ENCODE measurements around the gene FAM83C. TPM values are rescaled to one million over a fixed set of nuclear protein-coding genes. Genes with fewer than 3 reads are reported as not detected.

The FAM83C gene
- total RNA-seq, 1 donor from 2014 or later, result not detected

DNA sequence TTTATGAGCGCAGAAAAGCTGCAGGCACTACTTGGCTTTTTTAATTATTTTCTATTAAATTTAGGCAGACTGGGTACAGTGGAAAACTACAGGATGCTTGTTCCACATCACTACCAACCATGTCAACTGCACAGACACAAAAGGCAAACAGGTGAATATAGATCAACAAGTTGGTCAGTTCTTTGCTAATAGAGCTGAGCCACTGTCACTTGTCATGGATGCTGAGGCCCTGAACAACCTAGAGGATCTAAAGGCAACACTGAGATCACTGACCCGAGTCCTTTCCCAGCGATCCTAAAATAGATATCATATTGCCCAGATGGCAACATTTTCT is 34.5 kb upstream of the FAM83C start:
- H3K4me1 ChIP-seq, result no peaks in the 10 kb centered on the region
- no peak overlapping the region for H3K4me2 ChIP-seq
- no peak for DNase-seq (ENCODE audit: low spot score)
- no peaks in the 10 kb centered on the region for H3K9me3 ChIP-seq (ENCODE audit: low read depth)
- no peaks in the 10 kb centered on the region for H3F3A ChIP-seq (ENCODE audit: low read depth)
- H4K20me1 ChIP-seq (ENCODE audit: low read depth), result no peaks in the 10 kb centered on the region
- H3K27me3 ChIP-seq, result no peaks in the 10 kb centered on the region
- Mint-ChIP-seq H3K27me3 (ENCODE audit: insufficient read depth, low read depth) (no peaks in the 10 kb centered on the region), H3K4me1 (peaks cover 12% of the 10 kb centered on the region), H3K36me3 (peaks cover 2% of the 10 kb centered on the region), H3K27ac (no peak overlapping the region), H3K9me3 (no peaks in the 10 kb centered on the region), H3K4me3 (no peak overlapping the region)
- H3K27ac ChIP-seq, result no peak overlapping the region
- H2AFZ ChIP-seq (replicated peaks), result no peak overlapping the region
- no peak overlapping the region for H3K9ac ChIP-seq
- H3K79me2 ChIP-seq (ENCODE audit: low read depth), result no peaks in the 10 kb centered on the region
- no peaks in the 10 kb centered on the region for H3K36me3 ChIP-seq
- TF ChIP-seq, protein P1, sequence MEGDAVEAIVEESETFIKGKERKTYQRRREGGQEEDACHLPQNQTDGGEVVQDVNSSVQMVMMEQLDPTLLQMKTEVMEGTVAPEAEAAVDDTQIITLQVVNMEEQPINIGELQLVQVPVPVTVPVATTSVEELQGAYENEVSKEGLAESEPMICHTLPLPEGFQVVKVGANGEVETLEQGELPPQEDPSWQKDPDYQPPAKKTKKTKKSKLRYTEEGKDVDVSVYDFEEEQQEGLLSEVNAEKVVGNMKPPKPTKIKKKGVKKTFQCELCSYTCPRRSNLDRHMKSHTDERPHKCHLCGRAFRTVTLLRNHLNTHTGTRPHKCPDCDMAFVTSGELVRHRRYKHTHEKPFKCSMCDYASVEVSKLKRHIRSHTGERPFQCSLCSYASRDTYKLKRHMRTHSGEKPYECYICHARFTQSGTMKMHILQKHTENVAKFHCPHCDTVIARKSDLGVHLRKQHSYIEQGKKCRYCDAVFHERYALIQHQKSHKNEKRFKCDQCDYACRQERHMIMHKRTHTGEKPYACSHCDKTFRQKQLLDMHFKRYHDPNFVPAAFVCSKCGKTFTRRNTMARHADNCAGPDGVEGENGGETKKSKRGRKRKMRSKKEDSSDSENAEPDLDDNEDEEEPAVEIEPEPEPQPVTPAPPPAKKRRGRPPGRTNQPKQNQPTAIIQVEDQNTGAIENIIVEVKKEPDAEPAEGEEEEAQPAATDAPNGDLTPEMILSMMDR (IDR thresholded peaks at IDR 0.05), result no peak
- no peak for TF ChIP-seq EZH2phosphoT487 (IDR thresholded peaks at IDR 0.05)
- no peak for TF ChIP-seq EZH2 (IDR thresholded peaks at IDR 0.05)
- H3K4me3 ChIP-seq, result no peak overlapping the region

DNA sequence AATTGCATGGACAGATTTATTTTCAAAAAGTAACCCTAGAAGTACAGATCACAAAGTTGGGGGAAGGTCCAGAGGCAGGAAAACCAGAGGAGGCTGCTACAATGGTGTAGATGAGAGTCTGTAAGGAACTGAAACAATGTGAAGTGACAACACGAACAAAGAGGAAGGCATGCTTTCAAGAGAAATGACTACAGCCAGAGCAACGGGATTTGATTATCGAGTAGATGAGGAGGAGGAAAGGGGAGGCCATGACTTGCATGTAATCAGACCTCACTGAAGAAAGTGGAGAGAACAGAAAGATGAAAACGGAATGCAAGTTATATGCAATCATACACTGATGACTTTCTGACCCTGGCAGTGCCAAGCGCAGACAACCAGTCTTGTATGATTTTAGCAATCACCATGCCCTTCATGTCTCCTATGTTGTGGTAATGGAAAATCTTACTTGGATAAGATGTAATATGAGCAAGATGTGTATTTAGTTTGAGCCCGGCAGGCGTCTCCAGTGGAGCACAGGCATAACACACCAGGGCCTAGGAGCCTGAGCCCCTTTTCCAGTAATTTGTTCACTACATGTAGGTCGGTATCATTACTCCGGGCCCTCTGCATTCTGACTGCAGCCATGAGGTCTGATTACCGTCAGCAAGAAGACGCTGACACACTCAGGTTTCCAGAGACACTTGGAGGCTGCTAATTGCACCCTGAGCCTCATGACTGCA is 34.0 kb upstream of the FAM83C start:
- no peak overlapping the region for H3K27ac Mint-ChIP-seq
- no peaks in the 10 kb centered on the region for H3K27me3 Mint-ChIP-seq (ENCODE audit: insufficient read depth, low read depth)
- no peak overlapping the region for H3K4me3 Mint-ChIP-seq
- H3K9ac ChIP-seq, result peak overlapping the region; percentile 18
- H3K27ac ChIP-seq, result no peak overlapping the region
- no peaks in the 10 kb centered on the region for H3K9me3 Mint-ChIP-seq
- no peaks in the 10 kb centered on the region for H3K79me2 ChIP-seq (ENCODE audit: low read depth)
- H3F3A ChIP-seq (ENCODE audit: low read depth), result no peaks in the 10 kb centered on the region
- no peaks in the 10 kb centered on the region for H3K4me1 ChIP-seq
- no peaks in the 10 kb centered on the region for H3K9me3 ChIP-seq (ENCODE audit: low read depth)
- H3K27me3 ChIP-seq, result no peaks in the 10 kb centered on the region
- H2AFZ ChIP-seq (replicated peaks), result no peak overlapping the region
- no peaks in the 10 kb centered on the region for H3K36me3 ChIP-seq
- no peak overlapping the region for H3K4me2 ChIP-seq
- H3K4me3 ChIP-seq, result no peak overlapping the region
- DNase-seq (ENCODE audit: low spot score), result no peak
- peaks cover 12% of the 10 kb centered on the region for H3K4me1 Mint-ChIP-seq
- peaks cover 2% of the 10 kb centered on the region for H3K36me3 Mint-ChIP-seq
- H4K20me1 ChIP-seq (ENCODE audit: low read depth), result no peaks in the 10 kb centered on the region
- TF ChIP-seq, protein P1 (IDR thresholded peaks at IDR 0.05), result no peak
- TF ChIP-seq EZH2 (IDR thresholded peaks at IDR 0.05) (no peak), EZH2phosphoT487 (IDR thresholded peaks at IDR 0.05) (no peak)

DNA sequence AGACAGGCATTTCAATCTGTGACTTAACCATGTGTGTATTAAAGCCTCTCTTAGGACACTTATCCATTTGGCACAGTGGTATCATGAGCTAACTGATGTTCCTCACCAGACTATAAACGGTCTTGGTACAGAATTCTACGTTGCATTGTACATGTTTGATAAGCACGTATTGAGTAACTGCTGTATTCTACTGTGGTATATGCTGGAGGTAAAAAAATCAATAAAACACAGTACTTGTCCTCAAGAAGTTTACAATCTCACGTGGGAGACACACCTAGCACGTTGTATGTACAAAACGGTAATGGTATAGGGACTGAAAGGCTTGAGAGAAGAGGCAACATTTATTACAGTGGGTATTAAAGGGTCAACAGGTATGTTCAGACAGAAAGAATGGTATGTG is 33.2 kb upstream of the FAM83C start:
- no peak overlapping the region for H3K9ac ChIP-seq
- no peaks in the 10 kb centered on the region for H3K27me3 ChIP-seq
- no peak overlapping the region for H3K4me3 Mint-ChIP-seq
- no peaks in the 10 kb centered on the region for H3K79me2 ChIP-seq (ENCODE audit: low read depth)
- H3K27me3 Mint-ChIP-seq (ENCODE audit: insufficient read depth, low read depth), result no peaks in the 10 kb centered on the region
- no peaks in the 10 kb centered on the region for H3K9me3 Mint-ChIP-seq
- H3K4me1 ChIP-seq, result no peaks in the 10 kb centered on the region
- no peak overlapping the region for H2AFZ ChIP-seq (replicated peaks)
- peaks cover 2% of the 10 kb centered on the region for H3K36me3 Mint-ChIP-seq
- no peak overlapping the region for H3K27ac ChIP-seq
- H4K20me1 ChIP-seq (ENCODE audit: low read depth), result no peaks in the 10 kb centered on the region
- H3K27ac Mint-ChIP-seq, result no peak overlapping the region
- no peaks in the 10 kb centered on the region for H3K36me3 ChIP-seq
- no peaks in the 10 kb centered on the region for H3F3A ChIP-seq (ENCODE audit: low read depth)
- H3K4me2 ChIP-seq, result no peak overlapping the region
- H3K9me3 ChIP-seq (ENCODE audit: low read depth), result no peaks in the 10 kb centered on the region
- H3K4me3 ChIP-seq, result no peak overlapping the region
- DNase-seq (ENCODE audit: low spot score), result no peak
- peaks cover 12% of the 10 kb centered on the region for H3K4me1 Mint-ChIP-seq
- TF ChIP-seq EZH2 (IDR thresholded peaks at IDR 0.05) (no peak), EZH2phosphoT487 (IDR thresholded peaks at IDR 0.05) (no peak)
- TF ChIP-seq, protein P1 (IDR thresholded peaks at IDR 0.05), result no peak
